Activated CD4-positive, alpha-beta T cell treated with anti-CD3 and anti-CD28 coated beads, Interleukin-2, amount 50 U/mL, for 24 hours (primary cell): ENCODE measurements around the gene CARD18.

Experiments
- DNase-seq, 2 donors: peaks; one replicate each; pipeline ENCODE4 v3.0.0-alpha.2; 2020; ENCODE audit warnings: low read depth in 1 of 2, low spot score in 1 of 2

CARD18 gene

GRCh38 chr11:105139669-105140068, at the start of gene CARD18:
CARD18 (minus strand) TSS chr11:105139769; CDS start chr11:105139726, 43 bp downstream.
- DNase-seq = no peak

DNA sequence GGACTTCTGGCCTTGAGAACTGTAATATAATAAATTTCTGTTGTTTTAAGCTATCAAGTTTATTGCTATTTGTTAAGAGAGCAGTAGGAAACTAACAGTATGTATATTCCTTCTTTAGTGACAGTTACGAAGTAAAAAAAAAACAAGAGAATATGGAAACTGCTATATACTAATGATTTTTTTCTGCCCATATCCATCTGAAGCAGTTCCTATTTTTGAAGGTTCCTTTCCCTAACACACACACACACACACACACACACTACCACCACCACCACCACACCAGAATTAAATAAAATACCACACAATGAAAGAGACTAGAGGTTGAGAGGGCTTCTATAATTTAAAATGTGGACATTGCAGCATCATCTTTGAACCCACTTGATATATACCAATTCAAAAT, 44.4 kb upstream of the CARD18 start:
- no peak for DNase-seq

GRCh38 chr11:105183426-105183825, 43.9 kb upstream of the CARD18 start:
- no peak for DNase-seq

GRCh38 chr11:105181521-105181920, 42.0 kb upstream of the CARD18 start:
- DNase-seq = no peak

- no peak for DNase-seq
Observed at GRCh38 chr11:105181100-105181499, 41.5 kb upstream of the CARD18 start.

DNA sequence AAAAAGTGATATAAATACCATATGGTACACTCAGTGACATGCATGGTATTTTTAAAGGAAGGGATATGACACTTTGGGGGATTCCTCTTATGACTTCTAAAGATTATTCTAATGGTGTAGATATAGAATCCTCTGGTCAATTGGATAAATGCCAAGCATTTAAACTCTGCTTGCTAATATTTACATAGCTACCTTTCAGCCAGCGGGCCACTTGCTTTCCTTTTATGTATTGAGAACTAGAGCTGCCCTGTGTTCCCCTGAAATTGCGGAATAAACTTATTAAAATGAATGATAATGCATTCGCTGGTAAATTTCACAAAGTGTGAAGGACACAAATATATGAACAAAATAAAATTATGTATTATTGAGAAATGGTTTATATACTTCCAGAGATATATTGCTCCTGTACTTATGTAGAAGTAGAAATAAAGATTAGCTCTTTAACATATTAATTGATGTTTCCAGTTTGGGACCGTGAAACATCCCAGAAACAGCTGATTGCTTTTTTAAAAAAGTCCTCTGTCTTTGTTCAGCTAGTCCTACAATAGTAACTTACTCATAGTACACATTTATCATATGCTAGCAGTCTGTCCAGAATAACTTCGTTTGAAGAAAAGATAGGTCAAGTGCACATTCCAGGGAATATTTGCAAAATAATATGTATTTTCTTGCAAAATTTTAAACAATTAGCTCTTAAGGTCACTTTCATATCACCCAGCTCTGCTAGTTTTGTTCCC, 40.1 kb upstream of the CARD18 start:
- no peak for DNase-seq

GRCh38 chr11:105177658-105178057, 38.1 kb upstream of the CARD18 start:
- DNase-seq = no peak

GRCh38 chr11:105168457-105168856, 28.9 kb upstream of the CARD18 start:
- DNase-seq = no peak

DNA sequence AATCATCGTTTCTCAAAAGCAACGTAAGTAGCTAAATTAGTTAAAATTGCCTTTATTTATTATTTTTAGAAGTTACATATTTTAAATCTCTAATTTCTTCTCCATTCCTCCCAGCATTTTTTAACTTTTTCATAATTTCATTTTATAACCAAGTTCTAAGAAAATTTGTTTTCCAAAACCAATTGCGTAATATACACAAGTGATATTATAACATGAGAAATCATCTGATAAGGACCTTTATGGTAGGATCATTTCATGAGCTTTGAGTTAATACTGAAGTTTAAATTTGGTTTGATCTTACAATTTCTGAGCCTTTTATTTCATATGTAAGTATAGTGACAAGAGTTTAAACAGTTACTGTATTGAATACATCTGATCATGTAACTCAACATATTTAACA, 27.7 kb upstream of the CARD18 start:
- no peak for DNase-seq

GRCh38 chr11:105164208-105164607, 24.6 kb upstream of the CARD18 start:
- no peak for DNase-seq

DNA sequence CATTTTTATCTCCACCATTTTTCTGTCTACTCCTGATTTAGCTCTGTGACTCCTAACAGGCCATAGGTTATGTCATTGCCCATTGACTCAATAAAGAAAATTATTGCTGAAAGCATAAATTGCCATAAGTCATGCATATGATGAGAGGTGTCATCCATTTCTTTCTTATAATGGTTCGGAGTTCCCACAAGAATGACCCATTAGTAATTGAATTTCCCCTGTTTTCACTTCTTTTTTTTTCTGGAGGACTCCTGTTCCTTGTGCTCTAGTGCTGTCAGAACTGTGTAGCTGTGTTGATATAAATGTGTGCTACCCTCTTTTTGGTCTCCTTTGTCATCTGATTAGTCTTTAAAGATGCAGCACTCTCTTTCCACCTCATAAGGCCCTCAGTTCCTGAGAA, 22.9 kb upstream of the CARD18 start:
- no peak for DNase-seq

DNA sequence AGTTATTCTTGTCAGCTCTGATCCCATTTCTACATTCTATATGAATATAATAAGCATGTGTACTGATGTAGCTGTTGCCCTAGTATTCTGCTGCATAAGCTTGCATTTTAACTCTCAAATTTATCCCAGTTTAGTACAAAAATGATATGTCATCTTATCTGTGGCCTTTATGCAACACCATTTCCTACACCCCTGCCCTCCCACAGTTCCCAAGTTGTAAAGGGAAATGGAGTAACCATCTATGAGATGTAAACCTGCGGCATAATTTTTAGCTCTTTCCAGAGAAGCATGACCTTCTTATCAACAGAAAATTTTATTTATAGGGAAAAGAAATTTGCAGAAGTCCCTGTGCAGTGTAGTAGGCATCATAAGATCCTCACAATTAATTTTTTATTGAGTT, 18.9 kb upstream of the CARD18 start:
- no peak for DNase-seq

DNA sequence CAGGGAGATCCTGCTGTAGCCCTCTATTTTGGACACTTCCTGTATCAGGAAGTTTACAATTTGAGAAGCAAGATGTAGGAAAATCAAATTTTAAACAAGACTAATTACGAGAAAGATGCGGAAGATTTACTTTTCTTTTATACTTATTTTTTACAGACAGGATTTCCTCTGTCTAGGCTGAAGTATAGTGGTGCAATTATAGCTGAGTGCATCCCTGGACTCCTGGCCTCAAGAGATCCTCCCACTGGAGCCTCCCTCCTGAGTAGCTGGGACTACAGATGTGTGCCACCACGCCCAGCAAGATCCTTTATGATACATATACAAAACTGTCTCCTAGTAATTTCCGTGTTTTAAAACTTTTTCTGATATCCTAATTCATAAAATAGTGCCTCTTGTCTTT, 17.2 kb upstream of the CARD18 start:
- DNase-seq = no peak

- no peak for DNase-seq
Observed at GRCh38 chr11:105156231-105156630, 16.7 kb upstream of the CARD18 start.

DNA sequence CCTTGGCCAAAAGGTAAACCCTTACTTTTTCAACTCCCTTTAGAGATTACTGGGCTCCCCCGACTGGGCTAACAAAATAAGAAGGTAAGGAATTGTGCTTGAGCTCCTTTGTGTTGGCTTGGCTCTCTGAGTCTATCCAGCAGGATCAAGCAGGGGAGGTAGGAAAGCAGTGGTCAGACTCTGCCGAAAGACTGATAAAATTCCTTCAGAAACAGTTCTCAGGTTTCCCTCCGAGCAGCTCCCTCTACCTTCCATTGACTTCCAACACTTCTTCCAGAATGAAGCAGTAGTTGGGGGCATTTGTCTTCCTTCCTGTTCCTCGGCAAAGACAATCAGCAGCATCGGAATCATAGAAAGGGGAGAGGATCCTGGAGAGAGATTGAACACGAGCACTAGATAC, 16.1 kb upstream of the CARD18 start:
- no peak for DNase-seq

DNA sequence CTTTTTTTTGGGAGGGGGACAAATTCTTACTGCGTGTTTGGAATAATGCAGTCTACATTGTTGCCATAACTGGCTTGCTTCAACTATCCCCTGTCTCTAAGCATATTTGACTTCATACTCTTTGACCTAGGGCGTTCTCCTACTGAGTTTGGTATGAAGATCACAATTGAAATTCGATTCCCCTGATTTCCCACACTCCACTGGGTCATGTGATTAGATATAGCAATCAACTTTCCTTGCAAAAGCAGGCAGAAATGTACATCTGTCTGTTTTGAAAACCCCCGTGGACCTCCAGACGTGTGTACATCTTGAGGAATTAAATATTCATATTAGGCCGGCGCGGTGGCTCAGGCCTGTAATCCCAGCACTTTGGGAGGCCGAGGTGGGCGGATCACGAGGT, 13.8 kb upstream of the CARD18 start:
- no peak for DNase-seq

GRCh38 chr11:105152560-105152959, 13.0 kb upstream of the CARD18 start:
- DNase-seq = no peak

DNA sequence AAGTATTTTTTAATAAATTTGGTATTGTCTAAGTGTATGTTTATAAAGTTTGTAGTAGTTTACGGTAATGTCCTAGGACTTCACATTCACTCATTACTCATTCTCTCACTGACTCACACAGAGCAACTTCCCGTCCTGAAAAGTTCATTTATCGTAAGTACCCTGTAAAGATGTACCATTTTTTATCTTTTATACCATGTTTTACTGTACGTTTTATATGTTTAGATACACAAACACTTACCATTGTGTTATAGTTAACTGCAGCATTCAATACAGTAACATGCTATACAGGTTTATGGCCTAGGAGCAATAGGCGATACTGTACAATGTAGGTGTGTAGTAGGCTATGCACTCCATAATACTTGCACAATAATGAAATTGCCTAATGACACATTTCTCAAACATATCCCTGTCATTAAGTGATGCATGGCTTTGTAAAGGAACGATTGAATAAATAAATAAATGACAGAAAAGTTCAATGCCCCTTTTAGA, 12.5 kb upstream of the CARD18 start:
- no peak for DNase-seq

DNA sequence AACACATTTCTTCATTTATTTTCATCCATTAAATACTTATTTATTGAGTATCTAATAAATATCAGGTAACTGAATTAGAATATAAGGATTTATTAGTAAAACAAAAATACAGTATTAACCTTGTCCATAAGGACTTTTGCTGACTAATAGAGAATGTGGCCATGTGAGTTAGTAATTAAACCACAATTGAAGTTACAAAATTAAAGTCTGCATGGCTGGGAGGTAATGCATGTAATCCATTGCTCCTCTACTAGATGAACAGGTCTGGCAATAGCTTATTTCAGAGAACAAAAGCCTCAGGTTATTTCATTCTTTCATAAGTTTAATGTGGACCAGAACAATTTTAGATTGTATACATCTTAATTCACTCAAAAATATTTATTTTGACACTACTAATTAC, 9.9 kb upstream of the CARD18 start:
- no peak for DNase-seq

DNA sequence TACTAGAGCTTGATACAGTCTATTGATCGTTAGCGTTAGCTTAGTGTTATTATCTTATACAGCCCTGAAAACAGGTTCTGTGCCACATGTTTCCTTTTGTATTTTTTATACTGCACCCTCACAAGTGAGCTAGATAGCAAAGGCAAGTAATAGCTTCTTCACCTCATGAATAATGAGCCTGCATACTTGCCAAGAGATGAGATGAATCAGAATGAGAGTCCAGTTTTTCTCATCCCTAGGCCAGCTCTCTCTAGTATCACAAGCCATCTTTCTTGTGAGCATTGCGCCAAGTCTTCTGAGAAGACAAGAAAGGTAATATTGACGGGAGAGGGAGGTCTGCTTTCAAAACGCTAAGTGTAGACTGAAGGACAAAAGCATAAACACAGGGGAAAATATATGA, 8.7 kb upstream of the CARD18 start:
- DNase-seq = no peak

GRCh38 chr11:105144887-105145286, 5.3 kb upstream of the CARD18 start:
- no peak for DNase-seq

- no peak for DNase-seq
Observed at GRCh38 chr11:105142167-105142566, 2.6 kb upstream of the CARD18 start.

- DNase-seq = no peak
Observed at GRCh38 chr11:105137286-105137685, 2.3 kb downstream of the CARD18 start.
